Measurements from ENCODE around the gene FMN2.

The FMN2 gene

DNA sequence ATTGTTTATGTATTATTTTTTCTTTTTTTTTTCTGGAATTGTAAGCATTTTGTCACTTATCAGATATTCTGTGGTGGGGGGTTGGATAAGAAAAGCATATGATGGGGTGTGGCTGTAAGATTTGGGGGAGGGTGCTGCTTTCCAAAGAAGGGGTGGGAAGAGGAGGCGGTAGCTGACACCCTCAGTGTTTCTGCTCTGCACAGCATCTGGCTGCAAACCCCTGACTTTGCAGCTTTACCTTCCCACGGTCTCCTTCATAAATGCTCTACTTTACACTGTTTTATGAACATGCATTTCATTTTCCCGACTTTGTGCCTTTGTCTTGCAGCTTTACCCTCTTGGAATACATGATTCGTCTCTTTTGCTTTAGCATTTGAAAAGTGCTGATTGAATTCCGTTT, 7.6 kb downstream of the FMN2 start:
- no peak for FAIRE-seq

DNA sequence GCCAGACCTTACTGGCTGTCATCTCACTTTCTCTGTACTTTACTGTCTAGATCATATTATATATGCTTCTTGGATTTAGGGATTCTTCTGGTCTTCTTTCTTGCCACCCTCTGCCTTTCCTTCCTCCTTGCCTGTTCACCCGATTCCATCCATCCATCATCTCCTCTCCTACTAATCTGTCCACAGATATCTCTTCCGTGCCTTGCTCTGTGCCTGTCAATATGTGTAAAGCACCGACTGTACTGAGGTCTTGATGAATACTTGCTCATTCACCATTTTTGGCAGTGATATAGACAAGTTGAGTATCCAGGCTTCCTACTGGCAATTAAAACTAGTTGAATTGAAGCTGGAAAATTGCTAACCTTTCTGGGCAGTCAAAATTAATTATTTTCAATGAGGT, 8.1 kb downstream of the FMN2 start:
- no peak for FAIRE-seq

DNA sequence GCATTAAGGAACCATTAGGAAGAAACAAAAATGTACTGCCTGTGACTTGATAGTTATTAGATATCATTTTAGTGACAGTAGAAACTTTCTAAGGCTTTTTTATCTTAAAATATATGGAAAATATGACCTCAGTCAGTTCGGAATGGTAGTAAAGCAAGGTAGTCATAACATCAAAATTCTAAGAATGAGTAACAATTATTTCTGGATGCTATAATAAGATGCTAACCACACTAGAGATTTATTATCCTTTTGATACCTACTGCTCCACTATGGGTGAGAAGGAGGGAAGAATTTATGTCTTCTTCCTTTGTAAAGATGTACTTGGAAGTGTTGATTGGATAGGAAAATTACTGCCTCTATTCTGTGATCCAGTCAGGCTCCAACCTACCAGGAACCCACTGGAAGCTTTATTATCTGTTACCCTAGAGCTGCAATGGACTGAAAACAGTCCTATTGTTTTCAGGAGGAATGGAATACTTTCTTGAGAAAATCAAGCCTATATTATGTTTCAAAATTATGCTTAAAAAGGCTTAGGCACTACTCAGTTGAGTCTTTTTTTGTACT, 8.8 kb downstream of the FMN2 start:
- no peak for FAIRE-seq

DNA sequence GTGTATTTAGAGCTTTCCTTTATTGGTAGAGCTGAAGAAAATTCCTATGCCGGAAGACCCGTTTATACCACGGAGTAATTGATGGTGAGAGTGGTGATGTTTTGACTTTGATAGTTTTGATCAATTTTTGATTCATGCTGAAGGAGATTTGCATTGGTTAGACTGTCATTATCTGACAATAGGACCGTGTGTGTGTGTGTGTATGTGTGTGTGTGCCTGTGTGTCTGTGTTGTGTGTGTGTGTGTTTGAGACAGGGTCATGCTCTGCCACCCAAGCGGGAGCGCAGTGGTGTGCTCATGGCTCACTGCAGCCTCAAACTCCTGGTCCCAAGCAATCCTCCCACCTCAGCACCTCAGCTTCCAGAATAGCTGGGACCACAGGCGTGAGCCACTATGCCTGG, 9.6 kb downstream of the FMN2 start:
- no peak for FAIRE-seq

DNA sequence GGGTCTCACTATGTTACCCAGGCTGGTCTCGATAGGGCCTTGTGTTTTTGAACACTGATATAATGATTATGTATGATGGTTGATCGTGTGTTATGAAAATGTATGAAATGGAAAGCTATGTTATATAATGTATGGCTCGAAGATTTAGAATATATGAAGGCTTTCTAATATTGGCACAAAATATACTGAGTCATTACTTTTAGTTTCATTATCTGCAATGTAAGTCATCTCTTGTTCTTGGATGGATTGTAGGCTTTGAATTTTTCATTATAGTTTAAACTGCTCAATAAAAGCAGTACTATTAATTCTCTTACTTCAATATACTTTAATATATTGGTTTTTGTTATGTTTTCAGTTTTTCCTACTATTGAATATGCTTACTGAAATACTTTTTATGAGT, 10.1 kb downstream of the FMN2 start:
- FAIRE-seq, result peak; percentile 11

DNA sequence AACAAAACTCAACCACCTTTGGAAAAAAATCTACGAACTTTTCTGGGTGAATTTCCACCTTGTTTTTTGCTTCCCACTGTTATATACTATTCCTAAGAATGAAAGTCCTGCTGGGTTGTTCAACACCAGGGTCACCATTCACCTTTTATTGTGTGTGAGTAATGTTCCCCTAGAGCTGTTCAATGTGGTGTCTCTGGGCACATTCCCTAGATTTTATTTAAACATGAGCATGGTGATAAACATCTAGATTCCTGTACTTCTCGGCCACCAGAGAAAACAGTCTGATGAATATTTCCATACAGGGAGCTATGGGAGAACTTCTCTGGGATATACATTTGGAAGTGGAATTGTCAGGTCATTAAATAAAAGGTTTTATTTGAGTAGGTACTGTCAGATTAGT, 13.0 kb downstream of the FMN2 start:
- FAIRE-seq, result no peak

DNA sequence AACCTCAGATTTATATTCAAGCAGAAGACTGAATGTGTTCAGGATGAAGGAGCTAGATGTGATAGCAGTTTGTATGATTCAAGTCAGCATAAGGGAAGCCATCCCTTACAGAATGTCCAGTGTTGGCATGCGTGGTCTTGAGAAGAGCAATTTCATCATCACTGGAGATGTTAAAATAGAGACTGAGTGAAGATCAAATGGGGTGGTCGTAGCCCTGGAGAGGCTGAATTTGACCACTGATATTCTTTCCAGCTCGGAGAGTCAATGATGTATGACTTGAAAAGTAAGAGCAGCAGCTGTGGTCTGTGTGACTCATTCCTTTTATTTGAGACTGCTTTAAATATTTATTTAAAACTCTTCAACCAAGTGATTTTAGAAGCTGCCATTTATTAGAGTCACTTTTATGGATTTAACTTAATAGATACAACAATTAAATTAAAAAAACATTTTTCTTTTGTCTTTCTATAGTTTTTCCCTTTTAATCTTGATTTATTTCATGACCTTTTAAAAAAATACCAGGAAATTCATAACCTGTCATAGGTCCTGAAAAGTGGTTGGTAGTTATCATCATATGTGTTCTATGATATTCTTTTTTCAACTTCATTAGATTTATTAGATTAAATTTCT, 15.5 kb downstream of the FMN2 start:
- FAIRE-seq, result no peak

DNA sequence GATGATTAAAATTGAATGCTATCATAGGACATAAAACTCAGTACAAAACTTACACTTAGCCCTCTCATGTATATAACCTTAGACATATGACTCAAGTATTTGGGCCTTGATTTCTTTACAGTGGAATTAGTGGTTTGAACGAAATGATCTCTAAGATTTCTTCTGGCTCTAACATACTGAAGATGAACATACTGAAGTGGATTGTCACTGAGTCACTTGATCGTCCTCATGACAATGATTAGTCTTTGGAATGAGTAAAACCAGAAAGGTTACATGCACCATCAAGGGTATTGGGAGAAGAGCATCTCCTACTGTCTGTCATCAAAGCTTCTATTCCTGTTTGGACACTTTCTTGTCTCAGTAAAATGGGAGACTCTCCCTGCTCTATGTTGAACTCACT, 17.4 kb downstream of the FMN2 start:
- no peak for FAIRE-seq

DNA sequence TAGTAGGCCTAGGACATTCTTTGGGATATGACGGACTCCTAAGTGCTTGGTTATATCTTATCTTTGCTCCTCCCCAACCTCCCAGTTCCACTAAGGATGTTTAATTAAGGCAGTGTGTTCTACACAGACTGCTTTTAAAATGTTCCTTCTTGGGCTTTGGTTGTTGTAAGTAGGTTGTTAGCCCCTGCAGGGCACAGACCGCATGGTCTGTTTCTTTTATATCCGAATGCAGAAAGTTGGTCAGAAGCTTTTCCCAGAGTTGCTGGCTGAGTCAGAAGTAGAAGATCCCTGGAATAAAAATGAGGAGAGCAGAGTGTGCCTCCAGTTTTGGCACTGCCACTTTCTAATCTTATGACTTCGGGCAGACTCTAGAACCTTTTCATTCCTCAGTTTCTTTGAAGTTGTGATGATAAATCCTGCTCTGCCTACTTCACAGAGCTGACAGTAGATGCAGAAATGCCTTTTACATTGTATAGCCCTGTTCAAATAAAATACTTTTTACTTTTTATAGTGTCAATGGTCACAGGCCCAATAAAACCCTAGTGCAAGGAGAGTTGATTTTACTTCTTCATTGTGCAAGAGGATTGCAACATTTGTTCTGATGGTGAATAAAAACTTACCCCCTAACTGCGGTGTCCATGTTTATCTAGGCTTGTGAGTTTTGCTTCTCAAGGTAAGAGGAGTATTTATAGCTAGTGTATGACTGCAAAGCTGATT, 18.4 kb downstream of the FMN2 start:
- no peak for FAIRE-seq

DNA sequence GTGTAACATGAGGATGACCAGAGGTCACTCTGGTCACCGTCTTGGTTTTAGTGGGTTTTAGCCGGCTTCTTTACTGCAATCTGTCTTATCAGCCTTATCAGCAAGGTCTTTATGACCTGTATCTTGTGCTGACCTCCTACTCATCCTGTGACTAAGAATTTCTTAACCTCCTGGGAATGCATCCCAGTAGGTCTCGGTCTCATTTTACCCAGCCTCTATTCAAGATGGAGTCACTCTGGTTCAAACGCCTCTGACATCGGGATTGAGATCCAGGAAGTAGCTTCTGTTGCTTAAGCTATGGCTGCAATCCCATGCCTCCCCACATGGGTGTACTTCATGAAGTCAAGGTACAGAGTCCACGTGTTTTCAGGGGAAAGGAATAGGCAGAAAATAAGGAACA, 19.9 kb downstream of the FMN2 start:
- FAIRE-seq, result no peak

DNA sequence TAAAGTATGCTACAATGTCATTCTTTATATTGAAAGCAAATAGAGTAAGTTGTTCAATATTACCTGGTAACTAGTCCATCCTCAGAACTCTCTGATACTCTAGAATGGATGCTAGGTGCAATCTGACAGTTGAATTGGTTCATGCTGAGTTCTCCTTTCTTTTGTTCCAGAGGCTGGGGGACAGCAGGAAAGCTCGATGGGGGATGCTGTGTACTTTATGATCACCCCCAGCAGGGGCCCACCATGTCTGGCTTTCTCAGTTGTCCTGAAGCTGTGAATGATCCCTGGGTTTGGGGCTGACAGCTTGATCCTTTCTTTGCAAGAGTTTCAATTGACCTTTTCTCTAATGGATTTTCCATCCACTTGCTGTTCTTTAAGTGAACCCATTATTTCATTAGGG, 22.5 kb downstream of the FMN2 start:
- no peak for FAIRE-seq

DNA sequence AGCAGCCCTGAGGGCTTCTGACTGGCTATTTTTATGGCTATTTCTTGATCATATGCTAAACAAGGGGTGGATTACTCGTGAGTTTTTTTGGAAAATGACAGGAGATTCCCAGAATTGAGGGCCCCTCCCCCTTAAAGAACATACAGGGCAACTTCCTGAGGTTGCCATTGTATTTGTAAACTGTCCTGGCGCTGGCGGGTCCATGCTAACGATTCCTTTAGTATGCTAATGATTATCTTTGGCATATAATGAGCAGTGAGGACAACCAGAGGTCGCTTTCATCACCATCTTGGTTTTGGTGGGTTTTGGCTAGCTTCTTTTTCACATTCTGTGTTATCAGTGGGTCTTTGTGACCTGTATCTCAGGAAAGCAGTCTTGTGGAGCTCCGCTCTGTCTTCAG, 24.1 kb downstream of the FMN2 start:
- no peak for FAIRE-seq

DNA sequence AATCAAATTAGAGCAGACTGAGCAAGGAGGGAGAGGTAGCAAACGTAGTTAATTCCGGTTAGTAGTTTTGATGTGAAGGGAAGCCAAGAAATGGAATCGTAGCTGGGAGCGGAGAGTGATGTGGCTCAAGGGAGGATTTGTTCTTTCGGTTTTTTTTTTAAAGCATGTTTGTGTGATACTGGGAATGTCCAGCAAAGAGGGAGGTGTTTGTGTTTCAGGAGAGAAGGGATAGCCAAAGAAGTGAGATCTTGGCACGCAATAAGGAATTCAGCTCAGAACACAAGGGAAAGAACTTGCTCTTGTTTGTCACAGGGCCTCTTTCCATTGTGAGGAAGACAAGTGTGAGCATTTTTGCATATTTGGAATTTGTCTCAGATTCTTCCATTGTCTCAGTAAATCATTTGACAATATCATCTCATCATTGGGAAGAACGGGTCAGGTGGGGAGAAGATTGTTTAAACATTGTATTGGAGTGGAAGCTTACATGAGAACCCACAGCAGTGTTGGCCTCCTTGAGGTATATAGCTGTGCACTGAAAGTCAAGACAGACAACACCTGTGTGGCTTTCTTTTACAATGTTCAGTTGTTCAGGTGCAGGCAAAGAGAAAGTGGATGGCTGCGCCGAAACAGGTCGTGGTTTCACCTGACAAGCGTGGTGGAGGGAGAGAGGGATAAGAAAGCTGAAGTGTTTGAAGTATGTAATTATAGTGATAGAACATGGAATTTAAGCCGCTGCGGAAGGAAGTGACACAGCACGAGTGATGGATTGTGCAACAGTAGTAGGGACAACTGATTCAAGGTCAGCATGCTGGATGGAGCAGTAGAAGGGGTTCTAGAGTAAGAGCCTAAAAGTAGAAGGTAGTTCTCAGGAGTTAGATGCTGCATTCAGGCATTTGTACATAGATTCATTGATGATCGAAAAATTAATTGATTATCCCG, 25.4 kb downstream of the FMN2 start:
- no peak for FAIRE-seq

DNA sequence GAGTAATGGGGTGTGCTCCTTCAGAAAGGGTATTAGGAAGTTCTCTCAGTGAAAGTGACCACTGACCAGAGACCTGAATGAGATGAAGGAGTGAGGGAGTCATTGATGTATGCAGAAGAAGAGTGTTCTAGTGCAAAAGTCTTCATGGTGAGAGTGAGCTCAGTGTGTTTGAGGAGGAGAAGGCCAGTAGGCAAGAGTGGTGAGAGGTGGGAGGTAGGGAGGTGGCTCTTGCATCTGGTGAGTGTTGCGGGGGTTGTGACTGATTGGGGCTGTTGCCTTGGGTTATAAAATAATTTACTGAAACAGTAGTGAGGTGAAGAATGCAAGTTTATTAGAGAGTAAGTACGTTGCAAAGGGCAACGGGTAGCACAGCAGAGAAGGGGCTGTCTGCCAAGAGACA, 26.2 kb downstream of the FMN2 start:
- no peak for FAIRE-seq

DNA sequence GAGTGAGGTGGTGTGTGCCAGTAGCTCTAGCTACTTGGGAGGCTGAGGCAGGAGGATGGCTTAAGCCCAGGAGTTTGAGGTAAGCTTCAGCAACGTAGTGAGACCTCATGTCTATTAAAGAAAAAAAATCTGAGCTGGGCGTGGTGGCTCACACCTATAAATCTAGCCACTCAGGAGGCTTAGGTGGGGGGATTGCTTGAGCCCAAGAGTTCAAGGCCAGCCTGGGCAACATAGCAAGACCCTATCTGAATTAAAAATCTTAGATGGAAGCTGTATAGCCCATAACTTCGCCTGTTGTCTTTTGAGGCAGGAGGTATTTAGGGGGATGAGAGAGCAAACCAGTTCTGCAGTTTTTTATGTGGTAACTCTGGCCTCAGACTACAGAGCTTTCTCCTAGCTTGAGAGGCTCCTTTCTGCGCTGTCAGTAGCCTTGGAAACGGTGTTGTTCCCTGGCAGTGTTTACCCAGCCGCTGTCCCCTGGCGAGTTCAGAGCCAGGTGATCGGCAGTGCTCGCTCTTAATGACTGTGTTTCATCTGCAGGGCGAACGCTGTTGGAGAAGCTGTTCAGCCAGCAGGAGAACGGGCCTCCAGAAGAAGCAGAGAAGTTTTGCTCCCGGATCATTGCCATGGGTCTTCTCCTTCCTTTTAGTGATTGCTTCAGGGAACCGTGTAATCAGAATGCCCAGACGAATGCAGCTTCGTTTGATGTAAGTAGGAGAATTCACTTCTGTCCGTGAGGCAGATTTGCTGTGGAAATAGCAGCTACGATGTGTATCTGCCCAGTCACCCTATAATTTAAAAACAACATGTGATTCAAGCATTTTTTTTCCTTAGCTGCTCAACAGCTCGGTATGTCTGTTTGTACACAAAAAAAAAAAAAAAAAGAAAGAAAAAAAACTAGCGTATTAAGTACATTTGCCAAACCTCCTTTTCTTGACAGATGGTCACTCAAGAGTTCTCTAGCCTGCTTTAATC, 31.2 kb downstream of the FMN2 start:
- no peak for FAIRE-seq

DNA sequence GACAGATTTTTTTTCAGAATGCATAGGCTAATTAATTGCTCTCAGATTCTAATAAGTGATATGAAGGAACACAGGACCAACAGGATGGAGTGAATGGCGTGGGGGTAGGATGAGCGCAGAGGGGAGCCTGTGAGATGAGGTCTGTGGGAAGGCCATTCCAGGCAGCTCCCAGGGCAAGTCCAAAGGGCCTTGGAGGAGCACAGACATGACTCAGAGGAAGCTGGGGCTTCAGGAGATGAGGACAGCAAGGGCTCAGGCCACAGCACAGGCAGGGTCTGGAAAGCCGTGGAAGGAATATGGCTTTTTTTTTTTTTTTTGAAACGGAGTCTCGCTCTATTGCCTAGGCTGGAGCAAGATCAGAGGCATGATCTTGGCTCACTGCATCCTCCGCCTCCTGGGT, 35.1 kb downstream of the FMN2 start:
- FAIRE-seq, result no peak

DNA sequence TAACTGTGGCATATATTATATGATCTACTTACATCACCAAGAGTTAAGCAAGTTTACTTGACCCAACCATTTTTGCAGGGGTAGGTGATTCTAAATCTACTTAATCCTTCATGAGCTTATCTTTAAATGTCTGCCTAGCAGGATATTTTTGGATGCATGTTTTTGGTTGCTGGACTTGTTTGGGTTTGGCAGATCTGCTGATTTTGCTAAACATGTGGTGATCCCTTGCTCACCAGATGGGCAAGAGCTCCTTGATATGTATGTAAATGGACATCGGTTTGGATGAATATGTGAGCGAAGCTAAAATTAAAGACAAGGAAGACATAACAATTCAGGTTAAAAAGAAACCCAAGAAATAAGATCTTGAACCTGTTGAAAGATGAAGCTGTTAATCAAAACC, 36.7 kb downstream of the FMN2 start:
- no peak for FAIRE-seq

DNA sequence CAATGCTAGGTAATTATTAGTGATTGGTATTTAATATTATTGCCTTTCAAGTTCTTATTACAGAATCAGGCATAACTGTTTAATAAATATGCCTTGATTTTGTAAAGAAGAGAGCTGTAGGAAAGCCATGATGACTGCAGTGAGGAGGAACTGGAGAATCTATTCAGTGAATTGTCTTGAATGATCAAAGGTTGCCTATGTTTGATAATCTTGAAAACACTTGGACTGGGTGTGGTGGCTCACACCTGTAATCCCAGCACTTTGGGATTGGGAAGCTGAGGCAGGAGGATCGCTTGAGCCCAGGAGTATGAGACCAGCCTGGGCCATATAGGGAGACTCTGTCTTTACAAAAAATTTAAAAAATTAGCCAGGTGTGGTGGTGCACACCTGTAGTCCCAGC, 42.4 kb downstream of the FMN2 start:
- FAIRE-seq, result no peak

DNA sequence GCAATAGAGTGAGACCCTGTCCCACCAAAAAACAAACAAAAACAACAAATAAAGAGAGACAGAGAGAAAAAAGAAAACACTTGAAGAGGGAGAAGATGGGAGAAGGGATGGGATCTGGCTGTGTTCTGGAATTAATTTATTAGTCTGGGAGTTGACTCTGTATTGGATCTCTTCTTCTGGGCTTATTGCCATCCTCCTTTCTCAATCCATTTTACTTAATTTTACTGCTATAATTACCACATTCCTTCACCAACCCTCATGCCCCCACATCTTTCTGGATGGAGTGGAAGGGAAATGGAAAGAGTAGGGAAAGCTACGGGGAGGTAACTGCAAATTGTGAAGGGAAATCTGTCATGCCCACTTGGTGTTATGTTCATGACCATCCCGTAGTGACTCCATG, 42.9 kb downstream of the FMN2 start:
- no peak for FAIRE-seq

DNA sequence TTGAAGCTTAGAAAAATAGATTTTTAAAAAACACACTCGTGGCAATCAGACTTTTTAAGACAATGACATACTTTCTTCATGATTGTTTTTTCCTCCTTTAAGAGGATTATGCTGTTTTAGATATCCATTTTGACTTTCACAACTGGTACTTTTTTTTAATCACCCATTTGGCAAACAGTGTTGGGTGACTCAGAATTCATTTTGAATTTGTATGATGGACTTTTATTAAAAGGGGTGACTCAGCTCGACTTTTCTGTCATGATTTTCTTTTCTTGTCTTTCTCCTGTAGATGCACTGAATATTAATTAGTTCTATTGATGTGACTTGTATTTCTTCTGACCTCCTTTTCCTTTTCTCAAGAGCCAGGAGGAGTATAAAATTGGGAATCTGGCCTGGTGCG, 44.7 kb downstream of the FMN2 start:
- no peak for FAIRE-seq

DNA sequence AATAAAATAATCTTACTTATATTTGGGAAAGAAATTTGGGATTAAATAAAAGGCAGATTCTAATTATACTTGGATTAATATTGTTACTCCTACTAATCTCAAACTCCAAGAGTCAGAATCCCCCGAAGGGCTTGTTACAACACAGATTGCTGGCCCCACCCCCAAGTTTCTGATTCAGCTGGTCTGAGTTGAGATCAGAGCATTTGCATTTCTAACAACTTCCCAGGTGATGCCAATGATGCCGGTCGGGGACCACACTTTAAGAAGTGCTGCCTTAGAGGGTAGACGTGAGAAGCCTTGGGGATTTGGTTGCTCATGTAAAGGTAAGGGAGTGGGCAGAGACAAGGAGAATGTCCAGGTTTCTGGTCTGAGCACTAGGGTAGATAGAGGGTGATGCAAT, 47.2 kb downstream of the FMN2 start:
- FAIRE-seq, result no peak

DNA sequence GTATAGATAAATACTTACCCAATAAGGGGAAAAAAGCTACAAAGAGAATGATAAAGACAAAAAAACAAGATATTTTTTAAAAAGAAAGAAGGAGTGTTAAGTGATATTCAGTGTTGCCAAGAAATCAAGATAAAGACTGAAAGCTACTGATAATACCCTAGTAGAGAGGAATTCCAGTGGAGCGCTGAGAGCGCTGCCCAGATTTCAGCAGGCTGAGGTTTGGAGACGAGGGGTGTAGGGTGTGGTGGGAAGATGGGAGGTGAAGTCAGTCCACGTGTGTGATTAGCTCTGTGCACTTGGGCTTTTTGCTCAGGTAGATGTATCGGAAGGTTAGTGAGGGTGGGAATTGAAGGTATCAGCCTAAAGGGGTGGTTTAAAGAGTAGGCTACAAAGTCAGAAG, 47.8 kb downstream of the FMN2 start:
- no peak for FAIRE-seq

Data from A204.1 (cell line).